ENCODE measurements around the gene NEMF. TPM values are rescaled to one million over a fixed set of nuclear protein-coding genes. Genes with fewer than 3 reads are reported as not detected.

The NEMF gene
- total RNA-seq, 1 experiment from 2014 or later: 57.7 TPM

DNA sequence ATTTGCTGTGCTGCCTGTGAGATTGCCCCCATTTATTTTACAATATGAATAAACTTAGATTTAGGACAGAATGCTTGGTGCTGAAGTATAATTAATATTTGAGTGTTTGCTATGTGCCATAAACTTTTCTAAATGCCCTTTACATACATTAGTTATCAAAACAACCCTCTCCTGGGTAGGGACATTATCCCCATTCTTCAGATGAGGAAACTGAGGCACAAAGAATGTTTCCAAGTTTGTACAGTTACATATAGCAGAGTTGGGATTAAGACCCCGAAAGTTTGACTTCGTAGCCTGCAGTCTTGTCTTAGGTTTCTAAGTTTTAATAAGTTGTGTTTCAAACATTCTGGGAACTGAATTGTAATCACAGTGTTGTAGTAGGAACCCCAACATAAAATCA lies 66.3 kb downstream of the NEMF start:
- no peak overlapping the region for H3K4me2 ChIP-seq (ENCODE audit: low read length)
- H3K9me3 ChIP-seq (ENCODE audit: control insufficient read depth in 1 of 2, insufficient read depth in 1 of 2, low read depth in 1 of 2, low read length in 2 of 2): no peaks in the 10 kb centered on the region
- H3K36me3 ChIP-seq (ENCODE audit: control insufficient read depth in 1 of 2, insufficient read depth in 2 of 2, low read length in 2 of 2): peaks cover 58 to 71% of the 10 kb centered on the region in 2 experiments
- H3K27ac ChIP-seq (ENCODE audit: low read depth, low read length): no peak overlapping the region
- RAD21 ChIA-PET (ENCODE audit: low non-redundant PET in 1 of 2, low total read pairs in 2 of 2, uncharacterized antibody in 2 of 2, unreplicated experiment in 2 of 2): no interaction called here
- DNase-seq (ENCODE audit: low read depth, low spot score) (no peak), ATAC-seq (no peak)
- intact Hi-C loops (cut with micrococcal nuclease): loop anchor here (5.0 kb wide), 1 partner anchor 154 kb away; no protein-coding TSS in a partner anchor
- H3K79me2 ChIP-seq (ENCODE audit: insufficient read depth, low read length): no peaks in the 10 kb centered on the region
- H3K9me2 ChIP-seq (ENCODE audit: insufficient read depth): no peaks in the 10 kb centered on the region
- no peak overlapping the region for H2AFZ ChIP-seq (ENCODE audit: low read depth, low read length, poor library complexity, severe bottlenecking)
- H4K20me1 ChIP-seq (ENCODE audit: insufficient read depth): 0 out of 2 replicates have a peak, but pooled peaks cover 4% of the 10 kb centered on the region
- BruUV-seq (replicated peaks): no TSS peak
- POLR2A ChIA-PET: no interaction called here
- H3K4me3 ChIP-seq (replicated peaks in 1 of 2; ENCODE audit: low read depth in 1 of 2, low read length in 2 of 2): no peak overlapping the region
- no peak overlapping the region for H3K9ac ChIP-seq (ENCODE audit: low read length)
- no peaks in the 10 kb centered on the region for H3K4me1 ChIP-seq (ENCODE audit: control insufficient read depth in 1 of 2, insufficient read depth in 2 of 2, low read length in 2 of 2)
- H3K27me3 ChIP-seq (ENCODE audit: insufficient read depth, low read length): no peaks in the 10 kb centered on the region
- no peak for TF ChIP-seq ATF3 (IDR thresholded peaks at IDR 0.05)
- TF ChIP-seq JUND (IDR thresholded peaks at IDR 0.05): no peak
- TF ChIP-seq REST (IDR thresholded peaks at IDR 0.05; ENCODE audit: low read depth): no peak
- no peak for TF ChIP-seq EZH2 (IDR thresholded peaks at IDR 0.05)
- TF ChIP-seq ZFX (IDR thresholded peaks at IDR 0.05): no peak
- no peak for TF ChIP-seq YY1 (IDR thresholded peaks at IDR 0.05; ENCODE audit: extremely low read depth, insufficient replicate concordance, low read depth, low read length)
- no peak for TF ChIP-seq EZH2phosphoT487 (IDR thresholded peaks at IDR 0.05; ENCODE audit: borderline replicate concordance)
- TF ChIP-seq, protein P1, sequence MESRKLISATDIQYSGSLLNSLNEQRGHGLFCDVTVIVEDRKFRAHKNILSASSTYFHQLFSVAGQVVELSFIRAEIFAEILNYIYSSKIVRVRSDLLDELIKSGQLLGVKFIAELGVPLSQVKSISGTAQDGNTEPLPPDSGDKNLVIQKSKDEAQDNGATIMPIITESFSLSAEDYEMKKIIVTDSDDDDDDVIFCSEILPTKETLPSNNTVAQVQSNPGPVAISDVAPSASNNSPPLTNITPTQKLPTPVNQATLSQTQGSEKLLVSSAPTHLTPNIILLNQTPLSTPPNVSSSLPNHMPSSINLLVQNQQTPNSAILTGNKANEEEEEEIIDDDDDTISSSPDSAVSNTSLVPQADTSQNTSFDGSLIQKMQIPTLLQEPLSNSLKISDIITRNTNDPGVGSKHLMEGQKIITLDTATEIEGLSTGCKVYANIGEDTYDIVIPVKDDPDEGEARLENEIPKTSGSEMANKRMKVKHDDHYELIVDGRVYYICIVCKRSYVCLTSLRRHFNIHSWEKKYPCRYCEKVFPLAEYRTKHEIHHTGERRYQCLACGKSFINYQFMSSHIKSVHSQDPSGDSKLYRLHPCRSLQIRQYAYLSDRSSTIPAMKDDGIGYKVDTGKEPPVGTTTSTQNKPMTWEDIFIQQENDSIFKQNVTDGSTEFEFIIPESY (IDR thresholded peaks at IDR 0.05; ENCODE audit: extremely low read depth, insufficient replicate concordance, low read length): no peak
- TF ChIP-seq TCF7L2 (IDR thresholded peaks at IDR 0.05; ENCODE audit: borderline replicate concordance, extremely low read depth, insufficient read depth, insufficient read length): no peak
- TF ChIP-seq EGR1 (IDR thresholded peaks at IDR 0.05; ENCODE audit: low read depth): no peak
- TF ChIP-seq SP1 (IDR thresholded peaks at IDR 0.05; ENCODE audit: low read depth): no peak
- no peak for TF ChIP-seq POLR2AphosphoS5 (IDR thresholded peaks at IDR 0.05; ENCODE audit: low read depth, low read length)
- TF ChIP-seq ELF1 (IDR thresholded peaks at IDR 0.05; ENCODE audit: borderline replicate concordance, low read depth): no peak
- TF ChIP-seq POLR2A (IDR thresholded peaks at IDR 0.05; ENCODE audit: borderline replicate concordance, extremely low read depth, insufficient read depth, insufficient read length): no peak
- no peak for TF ChIP-seq CBX3 (IDR thresholded peaks at IDR 0.05; ENCODE audit: low read depth)
- TF ChIP-seq CEBPB (IDR thresholded peaks at IDR 0.05; ENCODE audit: low read depth): no peak
- TF ChIP-seq CTCF (IDR thresholded peaks at IDR 0.05 in 2 of 3, conservative IDR thresholded peaks at IDR 0.05 in 1 of 3; ENCODE audit: borderline replicate concordance in 1 of 3, insufficient read depth in 1 of 3, low read depth in 2 of 3, low read length in 2 of 3): no peak
- TF ChIP-seq, protein P2, sequence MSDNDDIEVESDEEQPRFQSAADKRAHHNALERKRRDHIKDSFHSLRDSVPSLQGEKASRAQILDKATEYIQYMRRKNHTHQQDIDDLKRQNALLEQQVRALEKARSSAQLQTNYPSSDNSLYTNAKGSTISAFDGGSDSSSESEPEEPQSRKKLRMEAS (IDR thresholded peaks at IDR 0.05): no peak
- no peak for TF ChIP-seq SIN3A (IDR thresholded peaks at IDR 0.05; ENCODE audit: low read depth)
- no peak for TF ChIP-seq ZNF274 (IDR thresholded peaks at IDR 0.05; ENCODE audit: low read depth, low read length)
- CTCF ChIA-PET: no interaction called here
